Breast epithelium (tissue), 3 donors: ENCODE measurements around the gene PAX1.

Experiments used
- CTCF ChIP-seq, 3 donors: fragments of 450-650 bp; IDR thresholded peaks; one replicate each; pipeline ENCODE4 v1.5.1; 2016 to 2017; ENCODE audit warnings: antibody characterized with exemption in 3 of 3, mild to moderate bottlenecking in 3 of 3, moderate library complexity in 3 of 3
- POLR2A ChIP-seq: fragments of 450-650 bp; IDR thresholded peaks from one replicate; pipeline ENCODE4 v1.6.1; 2016; ENCODE audit warnings: antibody characterized with exemption, mild to moderate bottlenecking, moderate library complexity
- POLR2AphosphoS5 ChIP-seq, 3 donors: sonication (generic); formaldehyde crosslinking; IDR thresholded peaks; one replicate each; pipeline ENCODE4 v1.6.1; 2017; ENCODE audit warnings: antibody characterized with exemption in 3 of 3

- no peak for TF ChIP-seq POLR2AphosphoS5 (IDR thresholded peaks at IDR 0.05)
- TF ChIP-seq CTCF (IDR thresholded peaks at IDR 0.05): no peak
- no peak for TF ChIP-seq POLR2A
Measured at GRCh38 chr20:21709535-21709904, 4.1 kb downstream of the PAX1 start.
